Duodenal mucosa (tissue), 2 donors: ENCODE results near the gene TMIGD3.
A peak's percentile ranks its signal among the peaks of the same experiment; 100 is the strongest.
"Not testable (repeated sequence)": the region's sequence is repeated elsewhere in the genome, so short reads cannot be mapped to it uniquely, and the experiment has no call there.

ENCODE experiments used
- H3K27ac ChIP-seq: one replicate; pipeline ENCODE4 v1.7.0; 2013; ENCODE audit warnings: low read depth, low read length
- H3K27me3 ChIP-seq, 2 donors: one replicate each; pipeline ENCODE4 v1.7.0; 2013; ENCODE audit warnings: low read length in 2 of 2, control low read depth in 1 of 2; ENCODE audit not compliant: insufficient read depth in 2 of 2, control insufficient read depth in 1 of 2
- H3K36me3 ChIP-seq, 2 donors: one replicate each; pipeline ENCODE4 v1.7.0; 2013; ENCODE audit warnings: low read length in 2 of 2, control low read depth in 1 of 2; ENCODE audit not compliant: insufficient read depth in 2 of 2, control insufficient read depth in 1 of 2
- H3K4me1 ChIP-seq, 2 donors: one replicate each; pipeline ENCODE4 v1.7.0; 2013; ENCODE audit warnings: low read length in 2 of 2, control low read depth in 1 of 2; ENCODE audit not compliant: insufficient read depth in 2 of 2, control insufficient read depth in 1 of 2
- H3K4me3 ChIP-seq, 2 donors: one replicate each; pipeline ENCODE4 v1.7.0; 2013; ENCODE audit warnings: low read length in 2 of 2, low read depth in 1 of 2
- H3K9ac ChIP-seq, 2 donors: one replicate each; pipeline ENCODE4 v1.7.0; 2013; ENCODE audit warnings: low read length in 2 of 2, low read depth in 1 of 2
- H3K9me3 ChIP-seq, 2 donors: one replicate each; pipeline ENCODE4 v1.7.0; 2013; ENCODE audit warnings: low read length in 2 of 2, control low read depth in 1 of 2; ENCODE audit not compliant: control insufficient read depth in 1 of 2

TMIGD3 gene

DNA sequence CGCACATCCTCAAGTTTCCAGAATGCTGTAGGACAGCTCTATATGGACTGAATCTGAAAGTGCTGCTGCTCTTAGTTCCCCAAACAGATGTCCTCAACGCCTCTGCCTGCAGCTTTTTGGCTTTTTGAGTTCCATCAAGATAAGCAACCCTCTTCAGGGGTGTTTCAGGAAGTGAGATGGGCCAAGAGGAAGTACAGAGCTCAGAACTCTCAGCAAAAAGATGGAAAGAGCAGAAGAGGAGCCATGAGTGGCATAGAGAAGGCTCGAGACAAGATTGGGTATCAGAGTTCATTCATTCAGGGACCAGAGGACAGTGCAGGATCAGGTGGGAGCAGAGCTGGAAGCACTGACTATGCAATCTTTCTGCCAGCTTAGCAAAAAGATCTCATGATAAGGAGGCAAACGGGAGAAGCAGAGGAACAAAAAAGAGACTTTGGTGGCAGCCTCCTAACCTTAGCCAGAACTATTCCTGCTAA lies at the start of gene TMIGD3, which contains the start of gene ADORA3:
TMIGD3 (minus strand) TSS at position 49 of the 476 bp plus-strand sequence. CDS start 279 bp downstream, outside the sequence.
ADORA3 (minus strand) TSS at position 49 of the 476 bp plus-strand sequence. CDS start 279 bp downstream, outside the sequence.
- peak within 1 kb of the TSS; percentile 41 to 63 for H3K4me3 ChIP-seq
- no peaks in the 10 kb centered on the region for H3K27me3 ChIP-seq
- peaks cover 13 to 25% of the 10 kb centered on the region in 2 donors for H3K4me1 ChIP-seq
- H3K36me3 ChIP-seq: no peaks in the 10 kb centered on the region
- peak within 1 kb of the TSS; percentile 36 to 40 for H3K9ac ChIP-seq
- peak within 1 kb of the TSS; percentile 14 for H3K27ac ChIP-seq
- H3K9me3 ChIP-seq: no peaks in the 10 kb centered on the region

DNA sequence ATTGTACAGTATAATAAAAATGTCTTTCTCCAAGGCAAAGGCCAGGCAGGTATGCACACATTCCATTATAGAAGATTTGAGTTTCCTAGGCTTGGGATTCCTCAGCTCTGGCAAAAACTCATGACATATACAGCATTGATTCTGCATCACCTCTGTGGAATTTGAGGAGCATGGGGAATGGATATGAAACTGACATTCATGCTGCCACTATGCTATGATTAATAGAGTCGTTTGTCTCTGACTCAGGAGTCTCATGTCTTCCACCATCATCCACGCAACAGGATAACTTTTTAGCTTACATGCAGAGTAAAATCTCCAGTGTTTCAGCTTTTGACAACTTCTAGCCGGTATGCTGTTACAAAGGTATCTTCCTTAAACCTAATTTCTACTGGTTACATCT lies 49.8 kb upstream of the TMIGD3 start:
- Histone ChIP-seq H3K4me1 (no peaks in the 10 kb centered on the region), H3K27ac (no peak overlapping the region), H3K4me3 (no peak overlapping the region), H3K27me3 (no peaks in the 10 kb centered on the region), H3K9me3 (no peaks in the 10 kb centered on the region), H3K9ac (no peak overlapping the region), H3K36me3 (no peaks in the 10 kb centered on the region)

- no peaks in the 10 kb centered on the region for H3K36me3 ChIP-seq
- no peak overlapping the region for H3K27ac ChIP-seq
- no peaks in the 10 kb centered on the region for H3K9me3 ChIP-seq
- no peaks in the 10 kb centered on the region for H3K4me1 ChIP-seq
- H3K9ac ChIP-seq: no peak overlapping the region
- no peaks in the 10 kb centered on the region for H3K27me3 ChIP-seq
- H3K4me3 ChIP-seq: no peak overlapping the region
Observed at GRCh38 chr1:111552587-111552986, 49.2 kb upstream of the TMIGD3 start.

DNA sequence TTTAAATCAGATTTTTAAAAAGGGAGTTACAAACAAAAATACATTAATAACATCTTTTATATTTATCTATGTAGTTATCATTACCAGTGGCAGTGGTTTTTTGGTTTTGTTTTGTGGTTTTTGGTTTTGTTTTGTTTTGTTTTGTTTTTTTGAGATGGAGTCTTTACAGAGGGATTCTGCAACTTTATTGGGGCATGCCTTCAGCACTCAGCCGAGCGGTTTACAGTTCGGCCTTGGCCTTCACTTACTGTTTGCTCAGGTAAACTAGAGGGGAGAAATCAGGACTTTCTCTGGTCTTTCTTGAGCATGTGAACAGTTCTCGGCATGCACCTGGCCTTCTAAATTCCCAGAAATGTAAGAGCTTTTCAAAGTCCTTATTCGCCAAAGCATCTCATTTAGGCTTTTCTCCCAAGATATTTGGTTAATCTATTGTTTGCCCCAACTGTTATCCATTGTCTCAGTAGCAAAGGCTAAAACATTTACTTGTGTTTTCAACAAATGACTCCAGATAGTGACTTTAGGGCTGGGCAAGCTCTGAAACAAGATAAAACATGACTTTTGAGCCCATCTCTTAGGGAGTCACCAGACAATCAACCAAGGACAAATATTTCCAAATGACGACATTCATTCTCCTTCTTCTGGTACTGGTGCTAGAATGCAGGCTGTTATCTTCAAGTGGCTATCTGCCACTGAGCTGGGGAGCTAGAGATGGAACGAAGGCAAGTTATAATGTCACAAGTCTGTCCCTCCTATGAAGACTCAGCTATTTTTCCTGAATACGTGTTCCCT lies 48.4 kb upstream of the TMIGD3 start:
- Histone ChIP-seq H3K4me1 (no peaks in the 10 kb centered on the region), H3K27ac (no peak overlapping the region), H3K9ac (no peak overlapping the region), H3K4me3 (no peak overlapping the region), H3K27me3 (no peaks in the 10 kb centered on the region), H3K36me3 (no peaks in the 10 kb centered on the region), H3K9me3 (no peaks in the 10 kb centered on the region)

GRCh38 chr1:111547786-111548185 lies 44.4 kb upstream of the TMIGD3 start:
- H3K4me1 ChIP-seq, H3K4me3 ChIP-seq, H3K27ac ChIP-seq, H3K9ac ChIP-seq, H3K9me3 ChIP-seq, H3K36me3 ChIP-seq, H3K27me3 ChIP-seq: not testable (repeated sequence)

DNA sequence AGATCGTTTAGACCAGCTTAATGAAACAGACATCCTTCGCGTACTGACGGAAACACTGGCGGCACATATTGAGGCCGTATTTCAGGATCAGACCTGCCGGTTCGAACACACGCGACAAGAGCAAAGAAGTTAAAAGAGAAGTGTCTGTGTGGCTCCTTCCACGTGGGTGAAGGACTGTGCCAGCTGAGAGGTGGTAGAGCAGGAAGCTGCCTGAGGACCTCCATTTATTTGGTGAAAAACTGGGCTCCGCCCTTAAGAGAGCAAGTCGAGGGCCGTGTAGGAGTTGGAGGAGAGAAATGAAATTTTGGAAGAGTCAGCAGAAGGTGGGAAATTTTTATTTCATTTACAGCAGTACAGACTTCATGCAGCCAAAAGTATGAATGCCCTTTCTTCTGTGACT lies 38.8 kb upstream of the TMIGD3 start:
- no peak overlapping the region for H3K27ac ChIP-seq
- H3K27me3 ChIP-seq: no peaks in the 10 kb centered on the region
- no peak overlapping the region for H3K9ac ChIP-seq
- no peak overlapping the region for H3K4me3 ChIP-seq
- H3K36me3 ChIP-seq: no peaks in the 10 kb centered on the region
- H3K4me1 ChIP-seq: no peaks in the 10 kb centered on the region
- H3K9me3 ChIP-seq: no peaks in the 10 kb centered on the region

- no peak overlapping the region for H3K4me3 ChIP-seq
- H3K27me3 ChIP-seq: no peaks in the 10 kb centered on the region
- no peaks in the 10 kb centered on the region for H3K4me1 ChIP-seq
- H3K27ac ChIP-seq: no peak overlapping the region
- no peaks in the 10 kb centered on the region for H3K36me3 ChIP-seq
- H3K9me3 ChIP-seq: no peaks in the 10 kb centered on the region
- H3K9ac ChIP-seq: no peak overlapping the region
Observed at GRCh38 chr1:111541721-111542120, 38.3 kb upstream of the TMIGD3 start.

DNA sequence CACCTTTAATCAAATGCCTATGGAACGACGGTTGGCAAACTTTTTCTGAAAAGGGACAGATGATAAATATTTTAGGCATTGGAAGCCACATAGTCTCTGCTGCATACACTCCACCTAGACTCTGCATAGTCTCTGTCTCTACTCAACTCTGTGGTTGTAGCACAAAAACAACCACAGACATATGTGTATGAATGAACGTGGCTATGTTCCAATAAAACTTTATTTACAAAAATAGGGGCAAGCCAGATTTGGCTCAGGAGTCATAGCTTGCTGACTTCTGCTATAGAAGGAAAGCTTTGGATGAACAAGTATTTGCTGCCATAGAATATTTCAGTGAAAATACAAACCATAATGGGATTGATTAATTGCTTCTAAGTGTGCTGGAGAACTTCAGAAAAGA lies 37.5 kb upstream of the TMIGD3 start:
- Histone ChIP-seq H3K27ac (no peak overlapping the region), H3K36me3 (no peaks in the 10 kb centered on the region)

GRCh38 chr1:111538343-111539025 lies 35.1 kb upstream of the TMIGD3 start:
- no peaks in the 10 kb centered on the region for H3K27me3 ChIP-seq
- H3K9ac ChIP-seq: no peak overlapping the region
- no peaks in the 10 kb centered on the region for H3K36me3 ChIP-seq
- H3K27ac ChIP-seq: no peak overlapping the region
- H3K9me3 ChIP-seq: no peaks in the 10 kb centered on the region
- no peak overlapping the region for H3K4me3 ChIP-seq
- peaks cover 7 to 21% of the 10 kb centered on the region in 2 donors for H3K4me1 ChIP-seq

More for the DNA sequence above, 37.5 kb upstream of the TMIGD3 start:
- Histone ChIP-seq H3K9ac (no peak overlapping the region), H3K9me3 (no peaks in the 10 kb centered on the region), H3K27me3 (no peaks in the 10 kb centered on the region), H3K4me1 (peaks cover 0 to 7% of the 10 kb centered on the region in 2 donors), H3K4me3 (no peak overlapping the region)
